Measurements from ENCODE around the gene FOXJ3.
"Not testable (repeated sequence)": the region's sequence is repeated elsewhere in the genome, so short reads cannot be mapped to it uniquely, and the experiment has no call there.

FOXJ3 gene

GRCh38 chr1:42209526-42210251, 125.3 kb downstream of the FOXJ3 start:
- H3K4me3 ChIP-seq (ENCODE audit: low read depth in 1 of 5, low read length in 5 of 5), result no peak overlapping the region
- no peak overlapping the region for H3K9ac ChIP-seq (ENCODE audit: low read length in 5 of 5)
- peaks cover 0 to 32% (median 23%) of the 10 kb centered on the region in 5 donors for H3K4me1 ChIP-seq (ENCODE audit: control insufficient read depth in 5 of 5, insufficient read depth in 5 of 5, low read length in 5 of 5)
- no peaks in the 10 kb centered on the region for H3K9me3 ChIP-seq (ENCODE audit: control insufficient read depth in 5 of 5, low read length in 5 of 5)
- H3K27ac ChIP-seq (ENCODE audit: low read depth, low read length), result no peak overlapping the region
- peaks cover 0 to 9% (median 0%) of the 10 kb centered on the region in 5 donors for H3K36me3 ChIP-seq (ENCODE audit: control insufficient read depth in 5 of 5, insufficient read depth in 5 of 5, low read length in 5 of 5)
- H3K27me3 ChIP-seq (ENCODE audit: control insufficient read depth in 5 of 5, insufficient read depth in 4 of 5, low read length in 5 of 5), result no peaks in the 10 kb centered on the region

GRCh38 chr1:42206930-42207329, 128.1 kb downstream of the FOXJ3 start:
- H3K27ac ChIP-seq (ENCODE audit: low read depth, low read length); H3K9ac ChIP-seq (ENCODE audit: low read length in 5 of 5); H3K4me3 ChIP-seq (ENCODE audit: low read depth in 1 of 5, low read length in 5 of 5); H3K27me3 ChIP-seq (ENCODE audit: control insufficient read depth in 5 of 5, insufficient read depth in 4 of 5, low read length in 5 of 5); H3K9me3 ChIP-seq (ENCODE audit: control insufficient read depth in 5 of 5, low read length in 5 of 5): not testable (repeated sequence)
- Histone ChIP-seq H3K36me3 (ENCODE audit: control insufficient read depth in 5 of 5, insufficient read depth in 5 of 5, low read length in 5 of 5) (peaks cover 0 to 14% (median 8%) of the 10 kb centered on the region in 5 donors), H3K4me1 (ENCODE audit: control insufficient read depth in 5 of 5, insufficient read depth in 5 of 5, low read length in 5 of 5) (peaks cover 0 to 28% (median 13%) of the 10 kb centered on the region in 5 donors)

GRCh38 chr1:42206164-42206563, 128.9 kb downstream of the FOXJ3 start:
- H3K9me3 ChIP-seq (ENCODE audit: control insufficient read depth in 5 of 5, low read length in 5 of 5), result peaks cover 0 to 6% (median 0%) of the 10 kb centered on the region in 5 donors
- H3K4me1 ChIP-seq (ENCODE audit: control insufficient read depth in 5 of 5, insufficient read depth in 5 of 5, low read length in 5 of 5), result peaks cover 0 to 24% (median 13%) of the 10 kb centered on the region in 5 donors
- no peak overlapping the region for H3K4me3 ChIP-seq (ENCODE audit: low read depth in 1 of 5, low read length in 5 of 5)
- H3K9ac ChIP-seq (ENCODE audit: low read length in 5 of 5), result no peak overlapping the region
- no peak overlapping the region for H3K27ac ChIP-seq (ENCODE audit: low read depth, low read length)
- no peaks in the 10 kb centered on the region for H3K27me3 ChIP-seq (ENCODE audit: control insufficient read depth in 5 of 5, insufficient read depth in 4 of 5, low read length in 5 of 5)
- peaks cover 0 to 14% (median 8%) of the 10 kb centered on the region in 5 donors for H3K36me3 ChIP-seq (ENCODE audit: control insufficient read depth in 5 of 5, insufficient read depth in 5 of 5, low read length in 5 of 5)

DNA sequence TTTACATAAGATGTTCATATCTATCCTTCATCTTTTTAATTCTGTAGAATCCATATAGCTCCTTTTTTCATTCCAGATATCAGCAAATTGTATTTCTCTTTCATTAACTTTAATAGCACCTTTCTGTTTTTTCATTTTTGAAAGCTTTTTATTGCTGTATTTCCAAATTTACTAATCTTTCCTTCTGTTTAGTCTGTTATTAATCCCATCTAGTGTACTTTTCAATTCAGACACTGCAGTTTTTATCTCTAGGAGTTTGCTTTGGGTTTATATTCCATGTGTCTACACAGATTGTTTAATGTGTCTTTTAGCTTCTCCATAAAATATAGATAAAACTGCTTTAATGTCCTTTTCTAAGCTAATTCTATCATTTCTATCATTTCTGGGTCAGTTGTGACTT, 133.0 kb downstream of the FOXJ3 start:
- Histone ChIP-seq H3K36me3 (ENCODE audit: control insufficient read depth in 5 of 5, insufficient read depth in 5 of 5, low read length in 5 of 5) (peaks cover 10 to 21% (median 16%) of the 10 kb centered on the region in 5 donors), H3K9ac (ENCODE audit: low read length in 5 of 5) (no peak overlapping the region), H3K4me1 (ENCODE audit: control insufficient read depth in 5 of 5, insufficient read depth in 5 of 5, low read length in 5 of 5) (no peaks in the 10 kb centered on the region)

GRCh38 chr1:42198251-42198650, 136.8 kb downstream of the FOXJ3 start:
- Histone ChIP-seq H3K4me1 (ENCODE audit: control insufficient read depth in 5 of 5, insufficient read depth in 5 of 5, low read length in 5 of 5) (no peaks in the 10 kb centered on the region), H3K9ac (ENCODE audit: low read length in 5 of 5) (no peak overlapping the region), H3K4me3 (ENCODE audit: low read depth in 1 of 5, low read length in 5 of 5) (no peak overlapping the region), H3K9me3 (ENCODE audit: control insufficient read depth in 5 of 5, low read length in 5 of 5) (peaks cover 0 to 6% (median 0%) of the 10 kb centered on the region in 5 donors), H3K27ac (ENCODE audit: low read depth, low read length) (no peak overlapping the region), H3K36me3 (ENCODE audit: control insufficient read depth in 5 of 5, insufficient read depth in 5 of 5, low read length in 5 of 5) (peaks cover 32 to 38% (median 33%) of the 10 kb centered on the region in 5 donors), H3K27me3 (ENCODE audit: control insufficient read depth in 5 of 5, insufficient read depth in 4 of 5, low read length in 5 of 5) (no peaks in the 10 kb centered on the region)

More for the DNA sequence above, 133.0 kb downstream of the FOXJ3 start:
- no peak overlapping the region for H3K4me3 ChIP-seq (ENCODE audit: low read depth in 1 of 5, low read length in 5 of 5)
- H3K27ac ChIP-seq (ENCODE audit: low read depth, low read length), result no peak overlapping the region
- peaks cover 0 to 6% (median 0%) of the 10 kb centered on the region in 5 donors for H3K9me3 ChIP-seq (ENCODE audit: control insufficient read depth in 5 of 5, low read length in 5 of 5)
- no peaks in the 10 kb centered on the region for H3K27me3 ChIP-seq (ENCODE audit: control insufficient read depth in 5 of 5, insufficient read depth in 4 of 5, low read length in 5 of 5)

DNA sequence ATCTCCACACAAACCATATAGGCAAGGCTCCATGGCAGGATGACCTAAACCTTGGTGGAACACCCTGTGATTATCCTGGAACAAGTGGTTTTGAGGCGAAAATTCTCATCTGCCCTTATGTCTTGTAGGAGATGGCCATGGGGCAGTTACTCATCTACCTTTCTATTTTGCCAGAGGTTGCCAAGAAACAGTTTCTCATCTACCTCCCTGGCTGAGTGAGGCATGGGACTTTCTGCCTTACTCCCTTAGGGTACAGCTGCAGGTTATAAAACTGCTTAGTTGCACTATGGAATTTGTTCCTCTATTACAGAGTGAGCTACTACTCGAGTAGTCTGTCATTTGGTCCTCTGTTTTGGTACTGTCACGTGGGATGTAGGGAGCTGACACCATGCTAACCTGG, 139.2 kb downstream of the FOXJ3 start:
- Histone ChIP-seq H3K4me3 (ENCODE audit: low read depth in 1 of 5, low read length in 5 of 5) (no peak overlapping the region), H3K36me3 (ENCODE audit: control insufficient read depth in 5 of 5, insufficient read depth in 5 of 5, low read length in 5 of 5) (peaks cover 31 to 43% (median 39%) of the 10 kb centered on the region in 5 donors), H3K27me3 (ENCODE audit: control insufficient read depth in 5 of 5, insufficient read depth in 4 of 5, low read length in 5 of 5) (no peaks in the 10 kb centered on the region), H3K9ac (ENCODE audit: low read length in 5 of 5) (no peak overlapping the region), H3K9me3 (ENCODE audit: control insufficient read depth in 5 of 5, low read length in 5 of 5) (no peaks in the 10 kb centered on the region), H3K4me1 (ENCODE audit: control insufficient read depth in 5 of 5, insufficient read depth in 5 of 5, low read length in 5 of 5) (no peaks in the 10 kb centered on the region), H3K27ac (ENCODE audit: low read depth, low read length) (no peak overlapping the region)

GRCh38 chr1:42192106-42192505, 142.9 kb downstream of the FOXJ3 start:
- Histone ChIP-seq H3K27ac (ENCODE audit: low read depth, low read length) (no peak overlapping the region), H3K9ac (ENCODE audit: low read length in 5 of 5) (no peak overlapping the region), H3K27me3 (ENCODE audit: control insufficient read depth in 5 of 5, insufficient read depth in 4 of 5, low read length in 5 of 5) (no peaks in the 10 kb centered on the region), H3K36me3 (ENCODE audit: control insufficient read depth in 5 of 5, insufficient read depth in 5 of 5, low read length in 5 of 5) (peaks cover 42 to 64% (median 57%) of the 10 kb centered on the region in 5 donors), H3K9me3 (ENCODE audit: control insufficient read depth in 5 of 5, low read length in 5 of 5) (no peaks in the 10 kb centered on the region), H3K4me1 (ENCODE audit: control insufficient read depth in 5 of 5, insufficient read depth in 5 of 5, low read length in 5 of 5) (no peaks in the 10 kb centered on the region), H3K4me3 (ENCODE audit: low read depth in 1 of 5, low read length in 5 of 5) (no peak overlapping the region)

DNA sequence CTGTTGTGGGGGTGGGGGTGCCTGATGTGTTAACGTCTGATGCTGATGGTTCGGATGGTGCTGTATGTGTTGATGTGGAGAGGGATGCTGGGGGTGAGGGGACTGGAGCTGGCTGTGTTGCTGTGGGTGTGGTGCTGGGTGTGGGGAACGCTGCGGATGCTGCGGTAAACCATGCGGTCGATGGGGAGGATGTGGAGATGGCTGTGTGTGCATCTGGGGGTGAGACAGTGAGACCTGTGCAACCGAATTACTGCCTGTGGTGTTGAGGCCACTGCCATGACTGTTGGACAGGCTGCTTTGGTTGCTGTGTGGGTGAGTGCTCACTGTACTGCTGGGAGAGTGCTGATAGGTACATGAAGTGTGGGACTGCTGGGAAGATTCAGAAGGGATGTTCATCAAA, 143.7 kb downstream of the FOXJ3 start:
- H3K36me3 ChIP-seq (ENCODE audit: control insufficient read depth in 5 of 5, insufficient read depth in 5 of 5, low read length in 5 of 5), result peaks cover 39 to 61% (median 57%) of the 10 kb centered on the region in 5 donors

GRCh38 chr1:42189931-42190853, 144.8 kb downstream of the FOXJ3 start:
- Histone ChIP-seq H3K9me3 (ENCODE audit: control insufficient read depth in 5 of 5, low read length in 5 of 5) (no peaks in the 10 kb centered on the region), H3K27me3 (ENCODE audit: control insufficient read depth in 5 of 5, insufficient read depth in 4 of 5, low read length in 5 of 5) (no peaks in the 10 kb centered on the region), H3K4me3 (ENCODE audit: low read depth in 1 of 5, low read length in 5 of 5) (no peak overlapping the region), H3K27ac (ENCODE audit: low read depth, low read length) (no peak overlapping the region), H3K9ac (ENCODE audit: low read length in 5 of 5) (no peak overlapping the region), H3K36me3 (ENCODE audit: control insufficient read depth in 5 of 5, insufficient read depth in 5 of 5, low read length in 5 of 5) (peaks cover 38 to 62% (median 55%) of the 10 kb centered on the region in 5 donors), H3K4me1 (ENCODE audit: control insufficient read depth in 5 of 5, insufficient read depth in 5 of 5, low read length in 5 of 5) (no peaks in the 10 kb centered on the region)

More for the DNA sequence above, 143.7 kb downstream of the FOXJ3 start:
- Histone ChIP-seq H3K4me1 (ENCODE audit: control insufficient read depth in 5 of 5, insufficient read depth in 5 of 5, low read length in 5 of 5) (no peaks in the 10 kb centered on the region), H3K9me3 (ENCODE audit: control insufficient read depth in 5 of 5, low read length in 5 of 5) (no peaks in the 10 kb centered on the region), H3K4me3 (ENCODE audit: low read depth in 1 of 5, low read length in 5 of 5) (no peak overlapping the region), H3K27me3 (ENCODE audit: control insufficient read depth in 5 of 5, insufficient read depth in 4 of 5, low read length in 5 of 5) (no peaks in the 10 kb centered on the region), H3K9ac (ENCODE audit: low read length in 5 of 5) (no peak overlapping the region), H3K27ac (ENCODE audit: low read depth, low read length) (no peak overlapping the region)

GRCh38 chr1:42186152-42186551, 148.9 kb downstream of the FOXJ3 start:
- H3K9ac ChIP-seq (ENCODE audit: low read length in 5 of 5), result no peak overlapping the region
- no peak overlapping the region for H3K27ac ChIP-seq (ENCODE audit: low read depth, low read length)
- H3K27me3 ChIP-seq (ENCODE audit: control insufficient read depth in 5 of 5, insufficient read depth in 4 of 5, low read length in 5 of 5), result no peaks in the 10 kb centered on the region
- peaks cover 0 to 5% (median 0%) of the 10 kb centered on the region in 5 donors for H3K4me1 ChIP-seq (ENCODE audit: control insufficient read depth in 5 of 5, insufficient read depth in 5 of 5, low read length in 5 of 5)
- no peaks in the 10 kb centered on the region for H3K9me3 ChIP-seq (ENCODE audit: control insufficient read depth in 5 of 5, low read length in 5 of 5)
- H3K36me3 ChIP-seq (ENCODE audit: control insufficient read depth in 5 of 5, insufficient read depth in 5 of 5, low read length in 5 of 5), result peaks cover 32 to 77% (median 49%) of the 10 kb centered on the region in 5 donors
- no peak overlapping the region for H3K4me3 ChIP-seq (ENCODE audit: low read depth in 1 of 5, low read length in 5 of 5)

Measured in subcutaneous abdominal adipose tissue (tissue), 5 donors.